Transverse colon (tissue), 3 donors: Measurements from ENCODE around the gene SFRP5.

Experiments used
- CTCF ChIP-seq, 5 experiments: fragments of 200-600 bp in 3 of 5; fragments of 450-650 bp in 2 of 5; sonication (generic) in 3 of 5; IDR thresholded peaks; 1 replicate in 2 of 5; 2 replicates in 3 of 5; pipeline ENCODE4 v1.5.1; 2016 to 2017; ENCODE audit warnings: antibody characterized with exemption in 5 of 5, inconsistent platforms in 3 of 5, mild to moderate bottlenecking in 2 of 5, moderate library complexity in 1 of 5
- POLR2A ChIP-seq: fragments of 450-650 bp; IDR thresholded peaks from one replicate; pipeline ENCODE4 v1.6.1; 2016; ENCODE audit warnings: antibody characterized with exemption, mild to moderate bottlenecking, moderate library complexity

- no peak for TF ChIP-seq POLR2A
- no peak for TF ChIP-seq CTCF (IDR thresholded peaks at IDR 0.05)
Measured at GRCh38 chr10:97785231-97785630, 13.4 kb upstream of the SFRP5 start.
